GM18502 (cell line): Measurements from ENCODE around the gene OTOP1.
"Not testable (repeated sequence)": the region's sequence is repeated elsewhere in the genome, so short reads cannot be mapped to it uniquely, and the experiment has no call there.

Source experiments
- ATAC-seq: cut with Tn5 transposase; IDR thresholded peaks from one replicate; pipeline ENCODE4 v1.9.1; 2021; ENCODE audit warnings: mild to moderate bottlenecking; ENCODE audit not compliant: unreplicated experiment, poor library complexity

Gene OTOP1

DNA sequence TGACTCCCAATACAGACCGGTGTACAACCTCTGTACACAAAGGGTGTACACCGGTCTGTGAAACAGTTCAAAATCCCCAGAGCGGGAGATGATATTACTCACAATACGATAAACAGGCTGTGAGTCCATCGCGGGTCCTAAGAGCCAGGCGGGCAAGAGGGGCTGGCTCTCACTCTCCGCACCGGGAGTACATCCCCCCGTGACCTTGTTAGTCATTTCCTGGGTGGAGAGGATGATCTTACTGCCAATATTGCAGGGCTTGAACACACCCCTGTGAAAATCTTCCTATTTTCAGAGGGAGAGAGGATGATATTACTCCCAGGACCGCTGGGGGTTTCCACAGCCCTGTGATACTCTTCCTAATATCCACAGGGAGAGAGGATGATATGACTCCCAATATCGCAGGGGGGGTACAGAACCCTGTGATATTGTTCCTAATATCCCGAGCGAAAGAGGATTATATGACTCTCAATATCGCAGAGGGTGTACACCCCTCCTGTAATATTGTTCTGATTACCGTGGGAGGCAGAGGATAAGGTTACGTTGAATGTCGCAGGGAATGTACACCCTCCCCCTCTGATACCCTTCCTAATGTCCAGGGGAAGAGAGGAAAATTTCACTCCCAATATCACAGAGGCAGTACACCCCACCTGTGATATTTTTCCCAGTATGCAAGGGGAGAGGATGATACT, 60.9 kb downstream of the OTOP1 start:
- ATAC-seq, result not testable (repeated sequence)

- ATAC-seq, result not testable (repeated sequence)
Measured at GRCh38 chr4:4164532-4165173, 62.1 kb downstream of the OTOP1 start.

DNA sequence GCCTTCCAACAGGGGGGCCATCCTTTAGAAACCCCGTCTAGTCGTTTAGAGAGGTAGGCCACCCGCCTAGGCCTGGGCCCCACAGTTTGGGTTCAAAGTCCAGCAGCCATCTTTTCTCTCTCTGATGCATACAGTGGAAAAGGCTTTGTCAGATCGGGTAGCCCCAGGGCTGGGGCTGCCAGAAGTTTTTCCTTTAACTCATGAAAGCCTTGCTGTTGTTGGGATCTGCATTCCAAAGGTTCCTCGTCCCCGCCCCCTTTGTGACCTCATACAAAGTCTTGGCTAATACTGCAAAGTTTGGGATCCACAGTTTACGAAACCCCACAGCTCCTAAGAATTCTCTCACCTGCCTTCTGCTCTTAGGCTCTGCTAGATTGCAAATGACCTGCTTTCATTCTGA, 64.5 kb downstream of the OTOP1 start:
- not testable (repeated sequence) for ATAC-seq

GRCh38 chr4:4160956-4161665, 65.6 kb downstream of the OTOP1 start:
- ATAC-seq, result not testable (repeated sequence)

DNA sequence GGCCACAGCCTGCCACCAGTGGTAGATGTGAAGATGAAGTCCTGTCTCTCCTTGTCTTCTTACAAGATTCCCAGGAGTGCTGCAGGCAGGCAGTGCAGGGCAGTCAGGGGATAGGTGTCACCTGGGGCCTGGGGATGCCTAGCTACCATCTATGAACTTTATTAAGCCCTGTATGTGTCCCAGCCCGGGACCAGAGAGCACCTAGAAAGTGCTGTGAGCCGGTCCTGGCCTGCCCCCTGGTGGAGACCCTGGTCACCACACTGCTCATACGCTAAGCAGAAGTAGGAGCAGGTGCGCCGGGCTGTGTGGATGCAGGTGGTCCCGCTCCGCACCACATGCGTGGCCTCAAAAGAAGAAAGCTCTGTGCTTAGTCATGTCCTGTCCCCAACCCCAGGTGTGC, 81.1 kb downstream of the OTOP1 start:
- ATAC-seq, result not testable (repeated sequence)

DNA sequence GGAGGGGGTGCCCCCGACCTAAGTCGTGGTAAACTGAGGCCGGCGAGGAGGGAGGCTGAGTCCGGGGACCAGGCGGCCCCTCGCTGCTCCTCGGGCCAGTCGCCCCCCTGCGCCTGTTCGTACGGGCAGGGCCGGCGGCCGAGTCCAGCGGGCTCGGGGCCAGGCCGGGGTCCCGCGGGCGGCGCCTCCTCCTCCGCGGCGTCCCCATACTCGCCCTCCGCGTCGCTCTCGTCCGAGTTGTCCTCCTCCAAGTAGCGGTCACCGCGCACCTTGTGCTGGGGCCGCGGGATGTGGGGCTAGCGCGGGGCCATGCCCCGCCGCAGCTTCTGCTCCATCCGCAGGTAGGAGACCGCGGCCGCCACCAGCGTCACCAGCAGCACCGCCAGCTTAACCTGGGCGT, 83.4 kb downstream of the OTOP1 start:
- ATAC-seq, result not testable (repeated sequence)

DNA sequence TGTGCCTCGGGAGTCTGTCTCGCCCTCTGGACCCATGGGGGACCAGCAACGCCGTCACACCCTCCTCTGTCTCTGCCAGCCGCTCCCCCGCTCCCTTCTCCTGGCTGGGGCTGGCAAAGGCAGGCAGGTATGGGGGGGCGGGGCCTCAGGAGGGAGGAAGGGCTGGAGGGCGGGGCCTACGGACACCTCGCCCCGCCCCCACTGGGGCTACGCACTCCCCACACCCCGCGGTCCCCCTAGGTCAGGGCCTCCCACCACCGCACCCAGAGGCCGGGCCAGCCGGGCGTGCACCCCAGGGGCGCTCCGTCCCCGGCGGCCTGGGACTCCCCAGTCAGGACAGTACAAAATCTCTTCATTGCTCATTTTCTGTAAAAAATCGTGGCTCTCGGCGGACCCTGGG, 84.0 kb downstream of the OTOP1 start:
- ATAC-seq, result not testable (repeated sequence)

GRCh38 chr4:4141186-4141585, 85.5 kb downstream of the OTOP1 start:
- not testable (repeated sequence) for ATAC-seq
